Liver (tissue), 2 donors: ENCODE measurements around the gene SMOC1.

Experiments used
- CTCF ChIP-seq: fragments of 150-350 bp; IDR thresholded peaks from 2 replicates; pipeline ENCODE4 v1.5.1; 2017; ENCODE audit warnings: improper control_type of control experiment, low read depth, low read length; ENCODE audit not compliant: missing input control
- MAX ChIP-seq: IDR thresholded peaks from 2 replicates; pipeline ENCODE4 v1.6.1; 2016; ENCODE audit warnings: antibody characterized with exemption
- donor health status: healthy.

GRCh38 chr14:69841656-69842055 lies 37.6 kb upstream of the SMOC1 start:
- TF ChIP-seq CTCF (no peak), MAX (no peak)
